IMR-90 (cell line): ENCODE data around the gene AIFM2. TPM values are rescaled to one million over a fixed set of nuclear protein-coding genes. Genes with fewer than 3 reads are reported as not detected.
A peak's percentile ranks its signal among the peaks of the same experiment; 100 is the strongest.

Source experiments
- ATAC-seq: fragments of 200-7000 bp; cut with Tn5 transposase; 2 replicates; pipeline ENCODE4 v1.9.1; 2020; ENCODE audit warnings: low read depth, mild to moderate bottlenecking, moderate library complexity
- BruUV-seq: library from RNA; stranded (reverse); fragments of 400-500 nt; replicated peaks from 2 replicates; lab custom pipeline; 2021; lab: Mats Ljungman, UMichigan
- CTCF ChIA-PET: fragments of 300-600 bp; formaldehyde crosslinking; extraction: SDS; loops from one replicate; lab custom pipeline; 2021; ENCODE audit warnings: antibody characterized with exemption; lab: Yijun Ruan, JAX
- POLR2A ChIA-PET: fragments of 300-600 bp; sonication (Branson Sonifier 250); formaldehyde crosslinking; loops from one replicate; lab custom pipeline; 2022; ENCODE audit warnings: antibody characterized with exemption; ENCODE audit not compliant: unreplicated experiment; lab: Charles Lee
- DNase-seq: peaks from one replicate; pipeline ENCODE4 v3.0.0; 2013
- H2AFZ ChIP-seq: replicated peaks from 2 replicates; pipeline ENCODE3; 2013; ENCODE audit warnings: low read length, mild to moderate bottlenecking; ENCODE audit not compliant: poor library complexity
- H2AK5ac ChIP-seq: 2 replicates; pipeline ENCODE4 v1.6.1; 2013; ENCODE audit warnings: low read depth, low read length, inconsistent platforms
- H2AK9ac ChIP-seq: replicated peaks from 2 replicates; pipeline ENCODE3; 2013; ENCODE audit warnings: mild to moderate bottlenecking, low read depth, low read length, moderate library complexity; ENCODE audit not compliant: poor library complexity
- H2BK120ac ChIP-seq: 2 replicates; pipeline ENCODE4 v1.6.1; 2013; ENCODE audit warnings: low read depth, low read length, inconsistent platforms
- H2BK15ac ChIP-seq: 3 replicates; pipeline ENCODE4 v1.6.1; 2013; ENCODE audit warnings: low read depth, low read length, inconsistent platforms
- H2BK20ac ChIP-seq: 2 replicates; pipeline ENCODE4 v1.6.1; 2013; ENCODE audit warnings: low read depth, mild to moderate bottlenecking, inconsistent platforms, low read length, moderate library complexity
- H2BK5ac ChIP-seq: 2 replicates; pipeline ENCODE4 v1.6.1; 2013; ENCODE audit warnings: mild to moderate bottlenecking, low read depth, low read length, inconsistent platforms; ENCODE audit not compliant: poor library complexity, severe bottlenecking
- H3K14ac ChIP-seq: replicated peaks from 2 replicates; pipeline ENCODE4 v1.6.1; 2013; ENCODE audit warnings: low read depth, low read length, inconsistent platforms
- H3K18ac ChIP-seq: 2 replicates; pipeline ENCODE4 v1.6.1; 2013; ENCODE audit warnings: low read depth, low read length, control low read depth
- H3K23ac ChIP-seq: 2 replicates; pipeline ENCODE4 v1.6.1; 2013; ENCODE audit warnings: low read depth, low read length, inconsistent platforms
- H3K27ac ChIP-seq: 2 replicates; pipeline ENCODE4 v1.5.1; 2013; ENCODE audit warnings: mild to moderate bottlenecking, control low read depth, low read length; ENCODE audit not compliant: insufficient read depth
- H3K27me3 ChIP-seq: 2 replicates; pipeline ENCODE4 v1.6.1; 2013; ENCODE audit warnings: low read length; ENCODE audit not compliant: control insufficient read depth, insufficient read depth
- H3K36me3 ChIP-seq: 2 replicates; pipeline ENCODE4 v1.6.1; 2013; ENCODE audit warnings: low read length, mixed read lengths; ENCODE audit not compliant: control insufficient read depth, insufficient read depth
- H3K4ac ChIP-seq: 2 replicates; pipeline ENCODE4 v1.6.1; 2013; ENCODE audit warnings: low read depth, low read length, inconsistent platforms
- H3K4me1 ChIP-seq: 2 replicates; pipeline ENCODE4 v1.6.1; 2013; ENCODE audit warnings: low read length, mixed read lengths; ENCODE audit not compliant: control insufficient read depth, insufficient read depth
- H3K4me2 ChIP-seq: 2 replicates; pipeline ENCODE4 v1.6.1; 2013; ENCODE audit warnings: low read depth, mild to moderate bottlenecking, control low read depth, low read length, moderate library complexity
- H3K4me3 ChIP-seq: 2 replicates; pipeline ENCODE4 v1.5.1; 2013; ENCODE audit warnings: low read depth, mild to moderate bottlenecking, control low read depth, low read length, moderate library complexity; ENCODE audit not compliant: insufficient read depth
- H3K56ac ChIP-seq: 2 replicates; pipeline ENCODE4 v1.6.1; 2013; ENCODE audit warnings: low read length, inconsistent platforms; ENCODE audit not compliant: insufficient read depth; ENCODE audit errors: extremely low read depth
- H3K79me1 ChIP-seq, 2 experiments: 2 replicates each; pipeline ENCODE4 v1.6.1; 2013; ENCODE audit warnings: low read length in 2 of 2, inconsistent platforms in 1 of 2, low read depth in 1 of 2
- H3K9ac ChIP-seq: 2 replicates; pipeline ENCODE4 v1.6.1; 2013; ENCODE audit warnings: low read depth, low read length, control low read depth
- H3K9me1 ChIP-seq: 2 replicates; pipeline ENCODE4 v1.6.1; 2013; ENCODE audit warnings: low read length, inconsistent platforms; ENCODE audit not compliant: insufficient read depth
- H3K9me3 ChIP-seq: 2 replicates; pipeline ENCODE4 v1.6.1; 2013; ENCODE audit warnings: low read length; ENCODE audit not compliant: control insufficient read depth, insufficient read depth
- H4K20me1 ChIP-seq: 2 replicates; pipeline ENCODE4 v1.6.1; 2013; ENCODE audit warnings: low read length, inconsistent platforms; ENCODE audit not compliant: insufficient read depth
- H4K5ac ChIP-seq: 2 replicates; pipeline ENCODE4 v1.6.1; 2013; ENCODE audit warnings: mild to moderate bottlenecking, low read depth, low read length, control low read depth
- H4K8ac ChIP-seq, 2 experiments: 2 replicates each; pipeline ENCODE4 v1.6.1; 2013; ENCODE audit warnings: low read depth in 2 of 2, low read length in 2 of 2, control low read depth in 1 of 2, inconsistent platforms in 1 of 2
- H4K91ac ChIP-seq: 2 replicates; pipeline ENCODE4 v1.6.1; 2013; ENCODE audit warnings: low read depth, low read length, inconsistent platforms; ENCODE audit not compliant: insufficient read depth
- BHLHE40 ChIP-seq: fragments of 150-350 bp; IDR thresholded peaks from 2 replicates; pipeline ENCODE4 v1.6.1; 2016; ENCODE audit warnings: mild to moderate bottlenecking, low read depth, low read length
- CEBPB ChIP-seq: IDR thresholded peaks from 2 replicates; pipeline ENCODE4 v1.6.1; 2012; ENCODE audit warnings: low read depth, low read length, improper control_type of control experiment
- CTCF ChIP-seq: conservative IDR thresholded peaks from 2 replicates; pipeline ENCODE4 v1.5.1; 2012; ENCODE audit warnings: mild to moderate bottlenecking, low read depth, low read length, improper control_type of control experiment
- FOS ChIP-seq: fragments of 150-350 bp; IDR thresholded peaks from 2 replicates; pipeline ENCODE4 v1.6.1; 2016; ENCODE audit warnings: low read depth, low read length
- MXI1 ChIP-seq: IDR thresholded peaks from 2 replicates; pipeline ENCODE4 v1.6.1; 2012; ENCODE audit warnings: low read depth, mild to moderate bottlenecking, low read length, moderate library complexity, borderline replicate concordance
- RAD21 ChIP-seq: IDR thresholded peaks from 2 replicates; pipeline ENCODE4 v1.6.1; 2012; ENCODE audit warnings: low read length, improper control_type of control experiment
- RCOR1 ChIP-seq: IDR thresholded peaks from 2 replicates; pipeline ENCODE4 v1.6.1; 2012; ENCODE audit warnings: mild to moderate bottlenecking, low read length, improper control_type of control experiment; ENCODE audit not compliant: insufficient replicate concordance
- RFX5 ChIP-seq: IDR thresholded peaks from 2 replicates; pipeline ENCODE4 v1.8.0; 2012; ENCODE audit warnings: low read depth, mild to moderate bottlenecking, low read length, moderate library complexity
- SMC3 ChIP-seq: fragments of 150-350 bp; IDR thresholded peaks from 2 replicates; pipeline ENCODE4 v1.6.1; 2016; ENCODE audit warnings: low read depth, mild to moderate bottlenecking, antibody characterized with exemption, low read length, moderate library complexity
- USF2 ChIP-seq: fragments of 150-350 bp; IDR thresholded peaks from 2 replicates; pipeline ENCODE4 v1.6.1; 2017; ENCODE audit warnings: mild to moderate bottlenecking, antibody characterized with exemption, low read length, low read depth
- WGBS, 2 experiments: methylation state at CpG; one replicate each; pipeline versions ENCODE4 v1.1.5 to v1.1.7; 2013; ENCODE audit warnings: missing lambda C conversion rate in 2 of 2; ENCODE audit not compliant: insufficient read length in 1 of 2; ENCODE audit errors: extremely low coverage in 2 of 2; 5-methylcytosine and 5-hydroxymethylcytosine counted together
- dilution Hi-C: fragments of 300-500 bp; cut with HindIII; formaldehyde crosslinking; loops from one replicate; pipeline ENCODE4 v1.14.3; 2018; ENCODE audit warnings: low sequenced_read_pairs; ENCODE audit not compliant: unreplicated experiment
- in situ Hi-C: fragments of 300-500 bp; cut with MboI; formaldehyde crosslinking; loops from 3 replicates; pipeline ENCODE4 v1.14.3; 2019; ENCODE audit warnings: low sequenced_read_pairs, inconsistent platforms, mixed read lengths
- intact Hi-C: fragments of 100-400 bp; cut with micrococcal nuclease; formaldehyde crosslinking; loops from 2 replicates; pipeline ENCODE4 v1.10.0; 2022
- polyA plus RNA-seq, 3 experiments: library from polyadenylated mRNA; depleted of rRNA; stranded (reverse); fragments of >200 nt; gene quantifications; 2 replicates each; pipeline ENCODE4 v1.2.3, GENCODE V29; 2012; ENCODE audit warnings: low replicate concordance in 1 of 3
- total RNA-seq: library from RNA; depleted of rRNA; stranded (reverse); fragments of >200 nt; gene quantifications from 2 replicates; pipeline ENCODE4 v1.2.3, GENCODE V29; 2012

AIFM2 gene
- total and polyA plus RNA-seq, 2 of the 4 experiments (the other 2 are of a cell fraction) = 2.0 to 4.6 TPM

GRCh38 chr10:70174058-70174741, 41.6 kb upstream of the AIFM2 start (continued):
- no peak for TF ChIP-seq RCOR1

- Histone ChIP-seq H3K27me3 (no peaks in the 10 kb centered on the region), H3K9me1 (peaks cover 20% of the 10 kb centered on the region), H3K14ac (peak overlapping the region; percentile 95), H2BK5ac (peak overlapping the region; percentile 74), H2BK15ac (0 out of 3 replicates have a peak overlapping the region, but pooled peaks have one; percentile 16), H2AFZ (peak overlapping the region; percentile 97), H4K8ac (peak overlapping the region; percentile 85 to 89), H3K23ac (peak overlapping the region; percentile 98), H3K4me3 (peak overlapping the region; percentile 99), H4K20me1 (peaks cover 54% of the 10 kb centered on the region), H3K4ac (peak overlapping the region; percentile 94), H3K9ac (peak overlapping the region; percentile 99), H2BK120ac (peak overlapping the region; percentile 53; the same call in 1 of the 2 replicates), H2BK20ac (no peak overlapping the region), H3K18ac (peak overlapping the region; percentile 91), H3K36me3 (peaks cover 4% of the 10 kb centered on the region), H3K9me3 (no peaks in the 10 kb centered on the region), H3K56ac (peak overlapping the region; percentile 67), H4K5ac (peak overlapping the region; percentile 96), H2AK5ac (peak overlapping the region; percentile 90), H3K27ac (peak overlapping the region; percentile 94), H3K4me1 (peaks cover 12% of the 10 kb centered on the region), H3K4me2 (peak overlapping the region; percentile 80), H4K91ac (peak overlapping the region; percentile 92), H2AK9ac (peak overlapping the region; percentile 98), H3K79me1 (peaks cover 5 to 30% of the 10 kb centered on the region in 2 experiments)
- WGBS, 2 experiments = 0% methylated on average over 15 of the region's 40 CpGs; no CpG with 5 or more reads in 1 of the 2 experiments
- no TSS peak for BruUV-seq
- intact Hi-C loops (loop anchor here (2.0 kb wide), 1 partner anchor 23 kb away; no protein-coding TSS in a partner anchor), dilution Hi-C loops (no loop called here), in situ Hi-C loops (no loop called here)
- ATAC-seq = peak; percentile 35
- TF ChIP-seq BHLHE40 (no peak), USF2 (no peak), CTCF (no peak), RCOR1 (no peak), RFX5 (no peak), FOS (no peak), CEBPB (no peak), MXI1 (no peak), RAD21 (no peak), SMC3 (no peak)
- CTCF ChIA-PET = interaction anchor here (1.4 to 1.9 kb wide), 2 partner anchors 23 to 195 kb away, joined by 3 to 6 read pairs; partner anchors contain the start of gene TYSND1
- POLR2A ChIA-PET = interaction anchor here (0.5 to 2.2 kb wide), 4 partner anchors 15 to 254 kb away, joined by 3 to 13 read pairs (median 6); partner anchors contain the start of gene TYSND1
- no peak for DNase-seq
Measured at GRCh38 chr10:70169649-70170364, 37.2 kb upstream of the AIFM2 start.
